ENCODE data around the gene LDLRAP1.

The LDLRAP1 gene

DNA sequence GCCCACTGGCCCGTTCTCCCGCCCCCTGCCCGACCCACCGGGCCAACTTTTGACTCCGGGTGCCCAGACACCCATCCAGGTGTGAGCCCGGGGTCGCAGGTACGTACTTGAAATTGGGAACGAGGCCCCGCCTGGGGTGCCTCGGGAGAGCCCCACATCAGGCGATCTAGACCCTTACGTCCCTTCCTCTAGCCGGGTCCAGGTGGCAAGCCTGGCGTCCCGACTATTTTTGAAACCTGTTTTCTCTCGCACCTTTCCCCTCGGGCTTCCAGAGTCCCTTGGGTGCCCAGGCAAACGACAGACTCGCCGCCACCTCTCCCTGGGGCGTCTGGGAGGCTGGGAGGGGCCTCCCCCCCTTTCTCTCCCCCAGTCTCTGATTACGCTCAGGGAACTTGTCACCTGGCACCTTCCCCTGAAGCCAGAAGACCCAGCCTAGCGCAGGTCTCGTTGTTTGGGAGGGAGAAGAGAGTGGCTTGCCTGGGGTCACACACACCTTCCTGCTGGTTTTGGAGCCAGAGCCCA lies 898 bp downstream of the LDLRAP1 start:
- DNase-seq, result peak; percentile 23

DNA sequence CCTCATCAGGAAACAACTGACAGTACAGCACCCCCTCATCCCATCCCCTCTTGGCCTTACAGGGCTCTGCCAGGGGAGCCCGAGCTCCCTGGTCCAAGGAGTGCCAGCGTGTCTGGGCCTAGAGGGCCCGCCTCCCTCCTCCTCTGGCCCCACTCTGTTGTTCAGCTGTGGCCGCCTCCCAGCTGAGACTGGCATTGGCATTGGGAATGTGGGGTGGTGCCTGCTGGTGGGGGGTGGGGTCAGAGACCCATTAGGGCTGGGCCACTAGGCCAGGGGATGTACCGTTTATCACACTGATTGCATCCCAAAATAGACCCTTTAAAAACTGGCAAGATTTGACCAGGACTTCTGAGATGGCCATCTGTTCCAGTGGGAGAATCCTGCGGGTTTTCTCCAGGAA lies 1.4 kb downstream of the LDLRAP1 start:
- DNase-seq, result no peak

DNA sequence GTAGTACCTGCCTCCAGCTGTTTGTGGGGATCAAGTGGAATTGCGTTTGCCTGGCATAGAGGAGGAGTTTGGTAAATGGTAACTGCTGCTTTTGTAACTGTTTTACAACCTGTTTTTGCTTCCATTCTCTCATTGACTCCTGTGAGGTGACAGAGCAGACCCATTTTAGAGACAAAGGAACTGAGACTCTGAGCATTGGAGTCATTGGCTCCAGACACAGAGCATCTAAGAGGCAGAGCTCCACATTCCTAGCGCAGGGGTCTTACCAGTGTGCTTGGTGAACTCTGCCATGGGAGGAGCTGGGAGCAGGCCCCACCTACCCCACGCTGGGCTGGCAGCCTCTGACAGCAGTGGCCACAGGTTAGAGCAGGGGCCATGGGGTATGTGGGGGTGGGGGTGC lies 2.4 kb downstream of the LDLRAP1 start:
- no peak for DNase-seq

DNA sequence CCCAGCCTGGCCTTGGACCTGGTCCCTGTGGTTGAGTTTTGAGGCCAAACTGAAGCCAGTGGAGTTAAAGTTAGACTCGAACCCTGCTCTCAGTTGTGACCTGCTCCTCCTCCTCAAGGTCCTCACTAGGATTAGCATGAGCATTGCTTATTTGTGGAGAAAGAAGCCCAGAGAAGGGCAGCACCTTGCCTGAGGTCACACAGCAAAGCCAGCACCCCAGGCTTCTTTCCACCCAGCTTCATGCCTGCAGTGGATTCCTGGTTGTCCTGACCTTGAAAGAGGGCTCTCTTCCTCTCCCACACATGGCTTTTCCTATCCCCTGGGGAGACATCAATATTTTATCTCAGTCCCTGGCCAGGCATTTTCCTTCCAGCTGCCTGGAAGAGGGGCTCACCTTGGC lies 2.8 kb downstream of the LDLRAP1 start:
- no peak for DNase-seq

DNA sequence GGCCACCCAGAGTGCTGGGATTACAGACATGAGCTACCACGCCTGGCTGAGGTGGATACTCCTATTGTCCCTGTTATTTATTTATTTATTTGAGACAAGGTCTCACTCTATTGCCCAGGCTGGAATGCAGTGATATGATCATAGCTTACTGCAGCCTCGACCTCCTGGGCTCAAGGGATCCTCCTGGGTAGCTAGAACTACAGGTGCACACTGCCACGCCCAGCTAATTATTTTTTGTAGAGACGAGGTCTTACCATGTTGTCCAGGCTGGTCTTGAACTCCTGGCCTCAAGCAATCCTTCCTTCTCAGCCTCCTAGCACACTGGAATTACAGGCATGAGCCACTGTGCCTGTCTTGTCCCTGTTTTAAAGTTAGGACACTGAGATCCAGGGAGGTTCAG lies 5.2 kb downstream of the LDLRAP1 start:
- DNase-seq, result no peak

DNA sequence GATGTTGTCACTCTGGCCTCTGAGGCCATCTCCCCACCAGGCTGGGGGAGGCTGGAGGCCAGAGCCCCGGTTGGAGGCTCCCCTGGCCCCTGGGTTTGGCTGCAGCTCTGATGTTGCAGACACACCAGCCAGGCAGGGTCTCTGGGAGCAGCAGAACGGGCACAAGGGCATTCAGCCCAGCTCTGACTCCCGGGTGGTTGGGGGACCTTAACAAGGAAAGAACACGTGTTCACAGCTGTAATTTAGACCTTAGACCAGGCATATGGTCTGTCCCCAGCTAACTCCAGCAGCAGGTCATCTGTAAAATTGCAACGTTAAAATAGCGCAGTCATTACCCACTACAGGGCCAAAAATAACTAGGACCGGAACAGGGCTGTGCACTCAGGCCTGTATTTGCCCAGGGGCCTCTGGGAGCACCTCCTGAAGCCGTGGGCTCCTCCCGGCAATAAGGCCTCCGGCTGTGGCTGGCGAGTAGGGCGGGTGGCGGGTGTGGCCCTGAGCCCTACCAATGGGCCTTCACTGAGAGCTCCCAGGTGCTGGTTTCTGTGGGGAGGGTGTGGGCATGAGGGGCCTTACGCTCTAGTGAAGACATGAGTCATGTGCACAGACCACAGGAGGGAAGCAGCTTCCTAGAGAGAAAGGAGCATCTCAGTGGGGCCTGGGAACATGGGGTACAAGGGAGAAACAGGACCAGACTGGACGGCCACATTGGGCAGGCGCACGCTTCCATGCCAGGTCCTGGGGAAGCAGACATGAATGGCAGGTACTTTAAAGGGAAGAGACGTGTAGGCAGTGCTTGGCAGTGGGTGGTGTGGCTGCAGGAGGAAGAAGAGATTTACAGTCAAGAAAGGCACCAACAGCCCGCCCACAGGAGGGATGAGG lies 6.1 kb downstream of the LDLRAP1 start:
- DNase-seq, result peak; percentile 67

DNA sequence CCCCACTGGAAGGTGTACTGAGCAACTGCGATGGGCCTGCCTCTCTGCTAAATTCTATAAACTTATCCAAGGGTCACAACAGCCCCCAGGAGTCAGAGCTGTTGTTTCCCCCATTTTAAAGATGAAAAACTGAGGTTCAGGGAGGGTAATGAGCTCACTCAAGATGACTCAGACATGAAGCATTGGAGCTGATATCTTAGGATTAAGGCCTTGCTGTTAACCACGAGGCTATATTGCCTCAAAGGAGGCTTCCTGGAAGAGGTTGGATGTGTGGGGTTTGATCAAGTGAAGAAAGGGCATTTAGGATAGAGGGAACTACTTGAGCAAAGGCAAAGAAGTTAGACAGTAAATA lies 6.7 kb downstream of the LDLRAP1 start:
- DNase-seq, result no peak

DNA sequence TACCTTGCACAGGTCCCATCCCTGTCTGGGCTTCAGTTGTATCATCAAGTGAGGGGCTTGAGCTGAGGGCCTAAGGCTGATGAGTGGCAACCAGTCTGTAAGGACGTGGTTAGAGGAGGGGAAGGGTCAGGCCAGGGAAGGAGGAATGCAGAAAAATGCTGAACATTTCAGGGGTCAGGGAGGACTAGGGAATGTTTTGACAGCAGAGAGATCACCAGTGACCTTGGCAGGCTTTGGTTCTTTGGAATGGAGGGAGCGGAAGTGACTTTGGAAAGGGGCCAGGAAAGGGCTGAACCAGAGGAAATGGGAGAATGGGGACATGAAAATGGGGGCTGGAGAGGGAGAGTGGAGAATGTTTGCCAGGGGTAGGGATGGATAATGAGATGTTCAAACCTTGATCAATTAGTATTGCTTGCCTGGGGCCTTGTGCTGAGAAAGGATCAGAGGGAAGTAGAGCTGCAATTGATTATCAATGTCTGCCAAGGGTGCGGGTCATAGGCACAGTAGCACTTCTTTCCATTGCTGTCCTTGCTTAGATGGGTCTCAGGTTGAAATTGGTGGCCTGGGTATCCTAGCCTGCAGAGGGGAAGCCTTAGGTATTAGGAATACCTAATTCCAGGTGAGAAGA lies 7.4 kb downstream of the LDLRAP1 start:
- DNase-seq, result no peak

DNA sequence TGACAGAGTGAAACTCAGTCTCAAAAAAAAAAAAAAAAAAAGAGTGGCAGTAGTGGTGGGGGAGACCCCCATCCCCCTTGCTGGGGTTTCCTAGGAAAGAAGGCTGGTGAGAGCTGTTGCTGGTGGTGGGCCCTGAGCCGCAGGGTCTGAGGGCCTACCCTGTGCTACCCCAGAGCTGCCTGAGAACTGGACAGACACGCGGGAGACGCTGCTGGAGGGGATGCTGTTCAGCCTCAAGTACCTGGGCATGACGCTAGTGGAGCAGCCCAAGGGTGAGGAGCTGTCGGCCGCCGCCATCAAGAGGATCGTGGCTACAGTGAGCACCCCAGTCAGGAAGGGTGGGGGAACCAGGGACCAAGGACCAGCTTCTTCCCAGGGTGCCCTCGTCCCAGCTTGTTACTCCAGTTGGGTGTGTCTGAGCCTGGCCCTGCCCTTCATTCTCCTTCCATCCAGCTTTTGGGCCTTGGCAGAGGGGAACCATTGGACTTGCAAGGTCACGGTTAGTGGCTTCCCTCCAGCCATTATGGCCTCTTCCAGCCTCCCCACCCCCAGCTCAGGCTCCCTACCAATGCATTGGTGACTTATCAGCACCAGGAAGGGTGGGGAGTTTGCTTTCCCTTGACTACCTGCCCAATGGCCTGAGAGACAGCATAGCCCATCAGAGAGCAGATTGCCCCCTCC lies 10.5 kb downstream of the LDLRAP1 start:
- DNase-seq, result no peak

DNA sequence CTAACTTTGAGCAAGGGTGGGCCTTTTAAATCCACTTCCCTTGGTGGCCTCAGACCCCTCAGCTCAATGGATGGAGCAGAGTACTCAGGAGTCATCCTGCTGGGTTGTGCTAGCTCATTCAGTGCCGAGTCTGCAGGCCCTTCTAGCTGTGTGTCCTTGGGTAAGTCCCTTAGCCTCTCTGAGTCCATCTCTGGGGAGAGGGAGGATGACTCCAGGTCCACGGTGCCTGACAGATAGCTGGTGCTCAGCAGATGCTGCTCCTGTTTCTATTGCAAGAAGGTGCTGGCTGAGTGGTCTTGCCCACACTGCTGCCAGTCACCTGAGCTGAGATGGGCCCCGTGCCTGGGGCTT lies 11.0 kb downstream of the LDLRAP1 start:
- DNase-seq, result no peak

DNA sequence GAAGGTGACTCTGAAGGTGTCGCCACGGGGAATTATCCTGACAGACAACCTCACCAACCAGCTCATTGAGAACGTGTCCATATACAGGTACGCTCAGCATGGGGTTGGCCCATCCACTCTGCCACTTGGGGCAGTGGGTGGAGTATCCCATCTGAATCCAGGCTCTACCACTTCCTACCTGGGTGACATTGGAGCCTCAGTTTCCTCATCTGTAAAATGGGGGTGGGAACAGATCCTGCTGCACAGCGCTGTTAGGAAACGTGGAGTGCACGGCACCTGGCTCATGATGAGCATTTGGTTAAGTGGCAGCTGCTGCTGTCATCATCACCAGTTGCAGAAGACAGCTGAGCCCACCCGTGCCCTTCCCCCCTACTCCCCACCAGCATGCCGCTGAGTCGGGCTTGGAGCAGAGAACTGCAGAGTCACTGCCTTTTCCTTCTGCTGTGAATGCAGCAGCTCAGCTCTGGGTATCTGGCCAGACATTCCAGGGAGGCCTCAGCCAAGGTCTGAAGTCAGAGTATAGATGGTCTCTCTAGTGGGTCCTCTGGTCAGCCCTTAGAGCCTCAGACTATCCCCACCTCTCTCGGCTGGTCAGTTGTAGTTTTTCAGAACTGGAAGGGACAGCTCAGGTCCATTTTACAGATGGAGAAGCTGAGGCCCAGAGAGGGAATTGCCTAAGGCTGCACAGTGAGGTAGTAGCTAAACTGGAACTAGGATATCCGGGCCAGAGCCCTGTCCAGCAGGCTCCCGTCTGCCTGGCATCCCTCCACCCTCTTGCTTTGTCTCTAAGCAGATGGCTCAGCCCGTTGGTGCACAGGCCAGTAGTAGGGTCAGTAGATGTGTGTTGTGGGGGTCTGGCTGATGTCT lies 11.7 kb downstream of the LDLRAP1 start:
- no peak for DNase-seq

DNA sequence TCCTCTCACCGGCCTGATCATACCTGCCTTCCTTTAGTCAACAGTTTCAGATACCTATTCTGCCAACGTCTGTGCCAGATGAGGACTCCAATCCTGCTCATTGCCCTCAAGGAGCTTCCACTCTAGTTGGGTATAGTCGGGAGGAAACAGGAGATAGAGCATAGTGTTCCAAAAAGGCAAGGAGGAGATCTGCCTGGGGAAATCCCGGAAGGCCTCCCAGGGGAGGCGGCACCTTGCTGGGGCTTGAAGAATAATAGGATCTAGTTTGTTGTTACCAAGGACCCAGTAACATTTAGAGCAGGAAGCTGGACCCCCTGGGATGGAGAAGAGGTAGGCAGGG lies 12.3 kb downstream of the LDLRAP1 start:
- no peak for DNase-seq

DNA sequence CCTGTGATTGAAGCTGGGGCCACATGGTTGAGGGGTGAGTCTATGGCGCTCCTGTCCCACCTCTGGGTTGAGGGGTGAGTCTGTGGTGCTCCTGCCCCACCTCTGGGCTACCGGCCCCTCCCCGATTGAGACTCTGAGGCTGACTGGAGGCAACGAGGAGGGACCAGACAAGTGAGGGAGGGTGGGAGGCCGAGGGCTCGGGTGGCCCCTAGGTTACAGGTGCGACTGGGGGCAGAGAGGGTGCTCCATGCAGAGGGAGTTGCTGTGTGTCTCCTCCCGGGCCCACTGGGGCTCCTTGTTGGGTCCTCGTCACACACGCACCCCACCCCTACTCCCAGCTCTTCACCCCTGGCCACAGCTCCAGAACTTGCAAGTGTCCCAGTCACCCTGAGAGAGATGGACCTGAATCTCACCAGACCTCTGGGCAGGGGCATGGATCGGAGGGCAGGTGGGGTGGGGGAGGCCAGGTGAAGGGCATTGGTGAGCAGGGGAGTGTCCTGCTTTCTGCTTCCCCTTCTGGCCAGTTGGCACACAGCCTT lies 12.8 kb downstream of the LDLRAP1 start:
- DNase-seq, result no peak

DNA sequence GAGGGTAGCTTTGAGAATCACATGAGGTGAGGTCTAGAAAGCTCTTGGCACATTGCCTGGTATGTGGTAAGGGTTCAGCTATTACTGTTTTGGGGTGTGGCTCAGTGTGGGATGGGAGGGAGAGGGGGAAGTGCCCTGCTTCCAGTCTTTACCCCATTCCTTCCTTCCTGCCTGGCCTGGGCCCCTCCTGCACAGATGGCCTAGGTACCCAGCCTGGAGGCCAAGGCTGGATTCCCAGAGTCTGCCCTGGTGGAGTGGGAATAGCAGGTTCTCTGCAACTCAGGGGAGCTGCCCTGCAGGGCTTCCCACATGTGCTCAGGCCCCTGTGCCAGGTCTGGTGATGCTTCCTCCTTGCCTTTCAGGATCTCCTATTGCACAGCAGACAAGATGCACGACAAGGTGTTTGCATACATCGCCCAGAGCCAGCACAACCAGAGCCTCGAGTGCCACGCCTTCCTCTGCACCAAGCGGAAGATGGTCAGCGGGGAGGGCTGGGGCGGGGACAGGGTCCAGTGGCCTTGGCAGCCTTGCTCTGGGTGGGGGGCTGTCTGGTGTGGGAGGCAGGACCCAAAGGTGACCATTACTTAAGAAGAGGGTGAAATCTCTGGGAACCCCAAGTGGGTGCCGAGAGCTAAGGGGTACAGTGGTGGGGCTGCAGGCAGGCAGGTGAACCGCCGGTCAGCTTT lies 13.5 kb downstream of the LDLRAP1 start:
- peak; percentile 12 for DNase-seq

DNA sequence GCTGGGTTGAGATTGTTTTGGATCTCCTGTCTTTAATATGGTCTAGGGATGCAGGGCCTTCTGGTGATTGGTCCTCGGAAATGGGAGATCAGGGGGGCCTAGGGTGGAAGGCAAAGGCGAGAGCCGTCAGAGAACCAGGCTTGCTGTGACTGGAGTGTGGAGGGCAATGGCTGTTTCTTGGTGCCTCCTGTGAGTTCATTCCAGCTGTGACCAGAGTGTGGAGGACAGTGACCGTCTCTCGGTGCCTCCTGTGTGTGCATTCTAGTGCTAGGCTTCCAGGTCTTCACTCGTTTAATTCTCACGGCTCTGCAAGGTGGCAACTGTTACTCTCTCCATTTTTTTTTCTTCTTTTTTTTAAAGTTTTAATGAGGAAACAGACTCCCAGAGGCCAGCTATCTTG lies 14.1 kb downstream of the LDLRAP1 start:
- DNase-seq, result no peak

DNA sequence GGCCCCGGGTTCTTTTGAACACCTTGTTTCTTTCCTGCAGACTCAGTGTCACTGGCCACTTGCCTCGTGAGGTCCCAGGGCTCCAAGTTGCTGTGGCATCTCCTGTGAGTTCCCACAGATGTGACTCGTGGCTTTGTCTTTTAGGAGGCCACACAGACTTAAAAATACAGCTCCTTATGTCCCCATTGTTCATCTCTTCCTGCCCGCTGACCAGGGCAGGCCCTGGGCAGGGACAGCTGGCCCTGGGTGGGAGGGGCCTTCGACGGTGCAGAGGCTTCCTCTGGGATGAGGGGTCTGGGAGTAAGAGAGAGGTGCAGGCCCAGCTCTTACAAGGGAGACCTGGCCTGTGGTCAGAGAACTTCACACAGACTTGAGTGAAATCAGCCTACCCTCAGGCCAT lies 15.6 kb downstream of the LDLRAP1 start:
- no peak for DNase-seq

DNA sequence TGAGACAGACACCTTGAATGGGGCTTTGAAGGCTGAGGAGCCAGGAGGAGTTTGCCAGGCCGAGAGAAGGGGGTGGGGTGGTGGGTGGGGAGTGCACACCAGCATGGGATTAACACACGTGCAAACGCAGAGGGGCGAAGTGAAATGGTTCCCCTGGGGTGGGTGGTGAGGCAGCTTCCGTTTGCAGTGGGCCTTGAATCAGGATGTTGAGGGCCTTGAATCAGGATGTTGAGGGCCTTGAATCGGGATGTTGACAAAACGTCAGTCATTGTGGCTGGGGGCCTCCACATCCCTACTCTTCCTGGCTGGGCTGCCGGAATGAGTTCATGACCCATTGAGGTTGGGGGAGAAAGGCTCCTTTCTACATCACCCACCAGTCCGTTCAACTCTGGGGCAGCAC lies 16.6 kb downstream of the LDLRAP1 start:
- DNase-seq, result no peak

DNA sequence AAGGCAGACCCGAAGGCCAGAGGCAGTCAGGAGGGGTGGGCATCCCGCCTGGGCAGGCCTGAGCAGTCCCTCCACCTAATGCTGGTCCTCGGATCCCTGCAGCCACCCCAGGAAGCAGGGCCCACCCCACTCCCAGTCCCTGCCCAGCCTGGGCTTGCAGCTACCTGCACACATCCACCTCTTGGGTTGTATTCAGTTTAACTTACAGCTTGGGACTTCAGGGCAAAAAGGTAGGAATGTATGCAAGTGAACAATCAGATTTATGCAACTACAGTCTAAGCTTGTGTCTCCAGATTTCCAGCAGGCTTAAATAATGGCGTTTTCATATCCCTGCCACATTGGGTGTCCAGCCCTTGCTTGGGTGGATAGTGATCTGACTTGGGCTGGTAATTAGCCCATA lies 17.4 kb downstream of the LDLRAP1 start:
- no peak for DNase-seq

DNA sequence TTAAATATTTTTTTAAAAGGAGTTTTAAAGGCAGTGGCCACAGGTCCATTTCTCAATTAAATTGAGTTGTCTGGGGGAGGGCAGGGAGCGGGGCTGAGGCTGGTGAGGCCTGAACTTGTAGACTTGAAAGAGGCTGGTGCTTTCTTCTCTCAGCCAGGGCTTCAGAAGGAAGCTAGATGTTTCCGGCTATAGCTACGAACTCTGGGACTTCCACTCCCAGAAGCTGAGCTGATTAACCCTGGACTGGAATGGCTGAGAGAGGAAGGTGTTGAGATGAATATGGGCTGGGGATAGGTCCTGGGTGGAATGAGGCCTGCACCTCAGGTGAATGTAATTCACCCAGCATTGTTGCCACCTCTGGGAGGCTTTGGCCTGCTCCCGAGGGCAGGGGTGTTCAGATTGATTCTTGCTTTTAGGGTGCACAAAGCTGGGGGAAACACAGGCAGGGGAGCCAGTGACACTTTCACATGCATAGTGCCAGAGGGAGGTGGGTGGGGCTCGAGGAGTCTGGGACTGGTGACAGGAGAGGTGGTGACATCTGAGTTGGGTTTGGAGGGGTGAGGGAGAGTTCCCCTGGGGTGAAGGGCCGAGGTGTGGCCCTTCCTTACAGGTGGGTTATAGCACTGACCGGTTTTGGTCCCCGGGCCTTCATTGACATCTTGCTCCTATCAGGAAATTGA lies 18.2 kb downstream of the LDLRAP1 start:
- DNase-seq, result no peak

DNA sequence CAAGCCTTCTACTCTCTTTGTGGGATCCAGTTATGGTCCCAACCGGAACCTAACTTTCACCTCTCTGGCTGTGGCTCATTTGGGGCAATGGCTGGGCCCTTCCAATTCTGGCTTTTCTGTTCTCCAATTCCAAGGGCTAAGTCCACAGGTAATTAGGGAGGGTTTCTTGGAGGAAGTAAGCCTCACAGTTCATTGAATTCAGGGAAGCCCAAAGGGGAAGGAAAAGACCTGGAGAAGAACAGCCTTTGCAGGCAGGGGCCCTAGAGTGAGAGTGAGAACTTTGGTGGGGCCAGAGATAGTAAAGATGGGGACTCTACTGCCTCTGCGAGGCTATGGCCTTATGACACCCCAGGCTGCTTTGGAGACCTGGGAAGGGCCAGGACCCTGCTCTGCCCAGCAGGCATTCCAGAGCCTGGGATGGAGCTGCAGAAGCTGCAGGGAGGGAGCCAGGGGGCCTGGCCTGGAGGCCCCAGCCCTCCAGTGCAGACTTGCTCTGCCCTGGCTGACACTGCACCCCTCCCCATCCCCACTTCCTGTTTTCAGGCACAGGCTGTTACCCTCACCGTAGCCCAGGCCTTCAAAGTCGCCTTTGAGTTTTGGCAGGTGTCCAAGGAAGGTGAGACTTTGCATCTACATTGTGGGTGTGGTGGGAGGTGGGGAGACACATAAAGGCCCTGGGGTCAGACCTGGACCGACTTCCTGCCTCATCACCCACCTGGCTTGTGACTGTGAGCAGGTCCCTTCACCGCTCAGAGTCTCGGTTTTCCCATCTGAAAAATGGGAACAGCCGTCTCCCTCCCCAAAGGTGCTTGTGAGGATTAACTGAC lies 18.9 kb downstream of the LDLRAP1 start:
- DNase-seq, result peak; percentile 83

DNA sequence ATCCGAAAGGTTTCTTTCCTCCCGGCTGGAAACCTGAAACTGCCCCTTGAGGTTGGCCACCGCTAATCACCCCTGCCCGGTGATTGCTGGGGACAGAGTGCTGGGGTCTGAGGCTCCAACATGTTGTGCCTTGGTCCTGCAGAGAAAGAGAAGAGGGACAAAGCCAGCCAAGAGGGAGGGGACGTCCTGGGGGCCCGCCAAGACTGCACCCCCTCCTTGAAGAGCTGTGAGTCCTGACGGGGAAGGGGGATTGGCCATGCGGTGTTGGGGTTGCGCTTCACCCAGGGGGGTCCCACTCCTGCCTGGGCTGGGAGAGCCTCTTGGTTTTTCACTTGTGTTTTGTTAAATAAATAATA lies 19.5 kb downstream of the LDLRAP1 start:
- no peak for DNase-seq

Data from DMS153 (cell line).